GM19468 (cell line): Measurements from ENCODE around the gene ATXN1.

Source experiments
- ATAC-seq: cut with Tn5 transposase; IDR thresholded peaks from one replicate; pipeline ENCODE4 v1.9.1; 2021; ENCODE audit warnings: mild to moderate bottlenecking, moderate library complexity, moderate number of reproducible peaks; ENCODE audit not compliant: unreplicated experiment; ENCODE audit errors: extremely low read depth

The ATXN1 gene

DNA sequence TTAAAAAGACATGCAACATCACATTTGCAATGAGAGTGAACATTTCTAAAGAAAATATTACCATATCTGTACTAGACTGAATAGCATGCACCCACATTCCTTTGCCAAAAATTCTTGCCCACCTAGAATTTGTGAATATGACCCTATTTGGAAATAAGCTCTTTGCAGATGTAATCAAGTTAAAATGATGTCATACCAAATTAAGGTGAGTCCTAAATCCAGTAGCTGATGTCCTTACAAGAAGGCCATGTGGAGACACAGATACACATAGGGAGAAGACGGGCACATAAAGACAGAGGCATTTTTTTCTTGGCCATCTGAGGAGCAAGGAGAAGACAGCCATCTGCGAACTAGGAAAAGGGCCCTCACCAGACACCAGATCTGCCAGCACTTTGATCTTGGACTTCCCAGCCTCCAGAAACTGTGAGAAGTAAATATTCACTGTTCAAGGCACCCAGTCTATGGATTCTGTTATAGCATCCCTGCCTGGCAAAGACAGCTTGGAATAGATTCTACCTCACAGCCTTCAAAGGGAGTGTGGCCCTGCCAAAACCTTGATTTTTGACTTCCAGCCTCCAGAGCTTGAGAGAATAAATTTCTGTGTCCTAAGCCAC is 22.8 kb upstream of the ATXN1 start:
- ATAC-seq = no peak

DNA sequence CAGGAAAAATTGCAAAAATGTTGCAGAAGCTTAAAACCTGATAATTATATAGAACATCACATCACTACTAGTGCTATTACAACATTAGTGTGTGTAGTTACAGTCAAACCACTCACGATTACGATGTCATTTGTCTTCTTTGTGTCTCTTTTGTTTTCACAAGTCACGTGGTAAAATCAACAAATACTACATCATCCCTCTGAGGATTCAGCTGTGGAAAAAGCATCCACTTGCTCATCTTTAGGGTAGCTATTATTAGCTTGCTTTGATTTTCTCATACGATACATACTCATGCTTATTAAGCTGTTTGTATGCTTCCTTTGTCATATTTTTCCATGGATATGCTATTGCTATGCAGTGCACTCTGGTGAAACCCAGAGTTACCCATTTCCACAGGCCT is 22.2 kb upstream of the ATXN1 start:
- ATAC-seq = no peak

DNA sequence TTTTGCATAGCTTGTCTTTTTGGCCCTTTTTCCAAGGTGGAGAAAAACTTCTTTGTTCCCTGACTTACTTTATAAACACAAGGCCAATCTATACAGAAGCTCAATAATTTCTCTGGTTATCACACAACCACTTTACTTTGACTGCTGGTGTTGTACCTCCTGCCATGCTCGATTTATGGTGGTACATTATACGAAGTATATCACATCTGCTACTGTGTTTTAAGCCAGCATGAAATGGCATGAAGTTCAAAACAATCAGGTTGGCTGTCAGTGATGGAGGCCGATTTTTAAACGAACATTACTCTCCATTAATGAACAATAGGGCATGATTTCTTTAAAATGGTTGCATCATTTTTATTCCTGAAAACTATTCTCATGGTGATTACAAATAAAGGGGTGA is 21.0 kb upstream of the ATXN1 start:
- ATAC-seq = no peak

DNA sequence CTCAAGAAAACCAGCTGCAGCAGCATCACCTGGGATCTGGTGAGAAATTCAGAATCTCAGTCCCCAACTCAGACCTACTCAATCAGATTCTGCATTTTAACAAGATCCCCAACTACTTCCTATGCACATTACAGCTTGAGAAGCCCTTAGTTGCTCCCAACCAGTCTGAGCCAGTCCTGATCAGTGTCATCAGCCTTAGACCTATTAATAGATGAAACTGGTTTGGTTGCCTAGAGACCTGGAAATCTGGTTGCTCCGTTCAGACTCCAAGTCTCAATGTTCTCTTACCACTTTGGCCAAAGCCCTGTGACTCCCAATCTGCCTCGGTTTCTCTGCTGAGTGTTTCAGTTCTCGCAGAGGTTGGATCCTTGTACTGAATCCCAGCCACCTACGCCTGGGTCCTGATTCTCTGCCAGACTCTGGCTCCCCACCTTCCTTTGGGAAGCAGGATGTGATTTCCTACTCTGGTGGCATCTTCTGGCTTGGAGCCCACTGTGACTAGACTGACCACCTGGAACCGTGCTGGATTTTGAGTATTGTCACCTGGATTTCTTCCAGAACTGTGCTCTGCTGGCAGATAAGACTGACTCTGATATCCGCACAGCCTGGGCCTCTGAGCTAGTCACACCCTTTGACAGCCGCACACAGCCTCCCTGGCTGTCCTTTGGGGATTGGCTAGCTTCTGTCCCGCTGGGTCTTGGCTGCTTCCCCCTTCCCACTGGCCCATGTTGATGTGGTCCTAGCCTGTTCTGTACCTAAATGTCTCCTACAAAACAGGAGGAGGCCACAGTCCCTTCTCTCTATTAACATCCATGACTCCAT is 20.3 kb upstream of the ATXN1 start:
- ATAC-seq = no peak

DNA sequence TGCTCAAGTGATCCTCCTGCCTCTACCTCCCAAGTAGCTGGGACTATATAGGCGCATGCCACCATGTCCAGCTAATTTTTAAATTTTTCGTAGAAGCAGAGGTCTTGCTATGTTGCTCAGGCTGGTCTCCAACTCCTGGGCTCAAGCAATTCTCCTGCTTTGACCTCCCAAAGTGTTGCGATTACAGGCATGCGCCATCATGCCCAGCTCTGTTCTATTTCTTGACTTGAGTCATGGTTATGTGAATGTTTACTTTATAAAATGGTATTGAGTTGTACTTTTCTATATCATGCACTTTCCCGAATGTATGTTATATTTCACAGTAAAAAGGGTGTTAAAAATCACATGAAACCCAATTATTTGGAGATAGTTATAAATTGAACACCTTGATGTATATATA is 17.3 kb upstream of the ATXN1 start:
- no peak for ATAC-seq

DNA sequence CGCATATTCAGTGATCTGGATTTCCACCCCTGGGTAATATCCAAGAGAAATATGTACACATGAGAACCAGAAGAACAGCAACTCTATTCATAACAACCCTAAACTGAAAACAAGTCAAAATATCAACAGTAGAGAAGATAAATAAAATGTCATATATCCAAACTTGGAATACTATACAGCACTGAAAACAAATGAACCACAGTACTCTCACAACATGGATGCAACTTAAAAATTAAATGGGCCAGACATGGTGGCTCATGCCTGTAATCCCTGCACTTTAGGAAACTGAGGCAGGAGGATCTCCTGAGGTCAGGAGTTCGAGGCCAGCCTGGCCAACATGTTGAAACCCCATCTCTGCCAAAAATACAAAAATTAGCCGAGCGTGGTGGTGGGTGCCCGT is 16.5 kb upstream of the ATXN1 start:
- no peak for ATAC-seq

DNA sequence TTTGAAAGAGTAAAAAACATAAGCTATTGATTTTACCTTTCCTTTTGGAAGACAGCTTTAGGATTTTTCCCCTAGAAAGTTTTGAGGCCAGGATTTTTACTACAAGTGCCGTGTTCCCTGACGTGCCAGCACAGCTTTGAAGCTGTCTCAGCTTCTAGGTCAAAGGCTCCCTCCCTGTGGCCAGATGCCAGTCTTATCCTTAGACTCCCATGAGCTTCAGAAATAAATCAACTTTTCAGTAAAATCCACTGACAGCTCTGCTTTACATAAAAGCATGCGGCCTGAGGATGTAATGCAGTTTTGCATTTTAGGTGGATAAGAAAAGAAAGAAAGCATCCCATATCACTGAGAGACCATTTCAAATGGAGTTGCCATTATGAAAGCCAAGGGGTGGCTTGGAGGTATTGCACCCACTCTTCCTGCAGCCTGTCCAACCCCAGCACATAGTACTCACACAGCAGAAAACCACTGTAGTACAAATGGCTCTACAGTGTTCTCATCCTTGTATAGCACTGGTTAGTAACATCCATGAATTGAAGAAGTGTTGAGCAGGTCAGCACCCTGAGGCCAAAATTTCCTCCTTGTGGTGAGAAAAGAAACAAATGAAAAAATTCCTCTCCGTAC is 15.2 kb upstream of the ATXN1 start:
- no peak for ATAC-seq

DNA sequence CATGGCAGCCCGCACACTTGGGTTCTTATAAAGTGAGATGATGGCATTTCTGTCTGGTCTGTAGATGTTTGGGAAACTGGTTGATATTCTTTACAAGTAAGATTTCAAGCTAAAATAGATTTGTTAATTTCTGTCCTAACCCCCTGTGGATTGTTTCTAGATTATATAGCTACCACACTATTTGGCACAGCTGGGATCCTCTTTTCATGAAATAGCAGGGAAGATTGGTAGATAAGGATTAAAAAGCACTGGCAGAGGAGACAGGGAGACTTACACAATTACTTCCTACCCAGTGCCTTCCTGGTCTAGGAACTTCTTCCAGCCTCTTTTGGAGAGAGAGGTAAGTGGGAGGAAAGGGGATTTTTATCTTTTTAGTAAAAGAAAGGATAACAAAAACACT is 13.2 kb upstream of the ATXN1 start:
- no peak for ATAC-seq

DNA sequence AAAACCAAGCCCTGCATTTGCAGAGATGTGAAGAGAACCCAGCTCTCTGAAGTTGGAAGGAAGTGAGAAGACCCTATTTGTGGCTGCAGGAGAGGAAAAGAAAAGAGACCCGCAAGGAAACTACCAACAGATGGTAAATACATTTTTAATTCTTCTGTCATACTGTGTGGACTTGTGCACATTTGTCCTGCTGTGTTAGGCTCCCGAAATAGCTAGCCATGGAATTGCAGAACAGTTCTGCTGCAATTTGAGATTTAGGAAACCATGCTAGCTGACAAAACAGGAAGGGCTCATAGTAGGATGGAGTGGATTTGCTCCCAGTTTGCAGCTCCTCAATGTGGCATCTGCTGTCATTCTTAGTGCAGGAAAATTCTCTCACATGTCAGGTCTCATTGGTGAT is 12.1 kb upstream of the ATXN1 start:
- no peak for ATAC-seq

DNA sequence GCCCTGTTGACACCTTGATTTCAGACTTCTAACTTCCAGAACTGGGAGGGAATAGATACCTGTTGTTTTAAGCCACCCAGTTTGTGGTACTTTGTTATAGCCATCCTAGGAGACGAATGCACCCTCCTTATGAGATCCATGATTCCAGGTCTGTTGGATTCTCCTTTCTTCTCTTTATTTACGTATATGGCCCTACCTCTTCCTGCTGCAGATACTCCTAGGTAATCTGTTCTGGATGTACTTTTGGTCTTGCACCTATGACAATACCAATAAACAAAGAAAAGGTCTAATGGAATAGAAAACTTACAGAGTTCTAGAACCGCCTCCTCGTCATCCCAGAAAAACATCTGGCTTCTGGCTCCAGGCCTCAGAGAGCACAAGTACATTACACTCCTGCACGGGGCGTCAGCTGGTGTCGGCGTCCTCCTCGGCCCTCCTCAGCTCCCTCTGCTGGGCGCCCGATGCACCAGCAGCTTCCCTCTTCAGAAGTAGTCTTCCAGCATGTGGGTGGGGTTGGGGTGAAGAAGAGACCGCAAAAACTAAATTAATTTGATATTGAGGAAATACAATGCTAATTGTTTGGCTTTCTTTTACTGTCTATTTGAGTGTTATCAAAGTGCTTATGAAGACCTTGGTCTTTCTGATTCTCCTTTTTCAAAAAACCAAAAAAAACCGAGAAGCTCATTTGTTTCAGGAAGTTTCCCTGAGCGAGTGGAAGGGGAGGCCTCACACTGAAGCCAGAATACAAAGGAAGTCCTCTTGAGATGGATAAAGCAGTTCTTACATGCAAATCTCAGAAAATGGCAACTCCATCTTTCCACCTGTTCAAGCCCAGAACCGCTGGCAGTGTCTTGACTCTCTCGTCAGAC is 9.7 kb upstream of the ATXN1 start:
- no peak for ATAC-seq

DNA sequence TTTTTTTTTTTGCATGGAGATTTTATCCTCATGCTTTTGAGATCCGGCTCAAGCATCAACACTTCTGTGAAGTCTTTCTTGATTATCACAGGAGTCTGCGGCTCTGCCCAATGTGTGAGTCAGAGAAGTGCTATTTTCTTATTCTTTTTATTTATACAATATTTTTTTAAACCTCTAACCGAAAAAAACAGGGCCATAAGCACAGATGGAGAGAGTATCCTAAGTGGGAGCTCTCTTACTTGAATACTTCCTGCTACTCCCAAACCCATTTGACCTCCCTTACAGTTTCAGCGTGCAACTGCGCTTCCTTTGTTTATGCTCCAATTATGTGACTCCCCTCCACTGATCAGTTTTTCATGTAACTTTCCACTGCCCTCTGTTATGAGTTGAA is 8.7 kb upstream of the ATXN1 start:
- ATAC-seq = no peak

DNA sequence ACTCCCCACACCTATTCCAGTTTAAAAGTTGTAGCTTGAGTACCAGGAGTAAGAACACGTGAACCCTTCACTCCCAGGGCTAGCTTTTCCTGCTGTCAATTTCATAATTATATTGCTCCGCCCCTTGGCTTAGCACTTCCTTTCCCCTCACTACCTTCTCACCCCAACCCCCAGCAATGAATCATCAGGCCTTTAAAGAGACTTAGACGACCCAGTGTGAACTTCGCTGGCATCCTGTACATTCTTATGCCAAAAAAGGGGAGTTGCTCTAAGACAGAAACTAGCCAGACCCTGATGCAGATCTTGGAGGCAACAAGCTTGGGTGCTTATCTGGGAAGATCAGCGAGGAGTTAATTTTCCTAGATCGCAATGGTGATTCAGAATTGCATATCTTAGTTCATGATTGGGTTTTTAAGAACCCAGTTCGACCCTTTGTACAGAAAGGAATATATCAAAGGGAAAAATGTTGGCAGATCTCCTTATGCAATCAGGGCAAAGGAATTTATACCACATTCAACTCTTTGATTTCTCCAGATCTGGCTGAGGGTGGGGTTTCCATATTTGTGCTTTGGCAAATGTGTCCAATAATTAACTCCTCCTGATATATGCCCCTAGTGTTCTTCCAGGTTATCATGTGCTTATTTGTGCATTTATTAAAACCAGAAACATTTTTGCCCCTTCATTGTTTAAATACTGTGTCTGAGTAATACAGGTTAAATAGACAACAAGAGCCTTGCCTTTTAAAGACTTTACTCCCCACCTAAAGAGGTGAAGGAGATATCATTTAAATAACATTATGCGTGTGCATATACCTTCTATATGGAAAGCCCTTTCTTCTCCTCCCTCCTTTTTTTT is 8.1 kb upstream of the ATXN1 start:
- ATAC-seq = no peak

DNA sequence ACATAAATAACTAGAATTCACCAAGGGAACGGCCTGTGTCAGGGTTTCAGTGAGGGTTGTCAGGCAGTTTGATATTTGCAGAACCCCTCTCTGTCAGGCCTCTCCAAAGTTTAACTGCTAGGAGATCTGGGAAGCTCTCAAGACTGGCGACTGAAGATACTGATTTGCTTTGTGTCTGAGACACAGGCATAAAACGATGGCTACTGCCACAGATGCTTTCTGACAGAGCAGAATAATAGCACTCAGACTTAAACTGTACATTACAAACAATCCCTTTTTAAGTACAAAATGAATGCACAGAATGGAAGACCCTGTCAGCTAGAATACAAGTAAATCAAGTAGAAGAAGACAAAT is 7.2 kb upstream of the ATXN1 start:
- no peak for ATAC-seq

DNA sequence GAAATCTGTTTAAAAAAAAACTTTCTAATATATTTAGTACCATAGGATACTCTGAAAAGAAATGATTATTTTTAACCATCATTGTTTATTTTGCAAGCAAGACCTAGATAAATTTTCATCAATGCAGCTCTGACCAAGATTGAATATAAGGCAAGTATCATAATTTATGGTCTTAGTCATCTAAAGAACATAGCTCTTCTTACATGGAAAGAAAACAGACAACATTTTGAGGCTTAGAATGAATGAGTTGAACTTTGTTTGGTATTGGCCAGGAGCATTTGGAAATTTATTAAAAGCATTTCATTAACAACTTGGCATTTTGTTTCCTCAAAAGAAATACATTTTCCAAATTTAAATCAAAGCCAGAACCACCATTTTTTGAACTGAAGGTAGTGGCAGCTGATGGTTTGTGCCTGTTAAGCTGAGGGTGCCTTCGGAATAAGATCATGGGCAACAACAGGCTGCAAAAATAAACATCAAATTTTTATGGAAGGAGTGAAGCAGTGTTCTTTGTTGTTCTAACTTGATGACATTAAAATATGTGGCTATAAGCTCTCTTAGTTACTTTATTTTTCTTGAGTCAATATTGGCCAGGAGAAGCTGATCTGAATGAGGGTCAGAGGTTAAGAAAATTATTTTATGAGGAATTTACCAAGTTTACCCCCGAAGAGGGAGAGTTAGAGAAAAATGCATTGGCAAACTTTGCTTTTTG is 6.7 kb upstream of the ATXN1 start:
- ATAC-seq = no peak

DNA sequence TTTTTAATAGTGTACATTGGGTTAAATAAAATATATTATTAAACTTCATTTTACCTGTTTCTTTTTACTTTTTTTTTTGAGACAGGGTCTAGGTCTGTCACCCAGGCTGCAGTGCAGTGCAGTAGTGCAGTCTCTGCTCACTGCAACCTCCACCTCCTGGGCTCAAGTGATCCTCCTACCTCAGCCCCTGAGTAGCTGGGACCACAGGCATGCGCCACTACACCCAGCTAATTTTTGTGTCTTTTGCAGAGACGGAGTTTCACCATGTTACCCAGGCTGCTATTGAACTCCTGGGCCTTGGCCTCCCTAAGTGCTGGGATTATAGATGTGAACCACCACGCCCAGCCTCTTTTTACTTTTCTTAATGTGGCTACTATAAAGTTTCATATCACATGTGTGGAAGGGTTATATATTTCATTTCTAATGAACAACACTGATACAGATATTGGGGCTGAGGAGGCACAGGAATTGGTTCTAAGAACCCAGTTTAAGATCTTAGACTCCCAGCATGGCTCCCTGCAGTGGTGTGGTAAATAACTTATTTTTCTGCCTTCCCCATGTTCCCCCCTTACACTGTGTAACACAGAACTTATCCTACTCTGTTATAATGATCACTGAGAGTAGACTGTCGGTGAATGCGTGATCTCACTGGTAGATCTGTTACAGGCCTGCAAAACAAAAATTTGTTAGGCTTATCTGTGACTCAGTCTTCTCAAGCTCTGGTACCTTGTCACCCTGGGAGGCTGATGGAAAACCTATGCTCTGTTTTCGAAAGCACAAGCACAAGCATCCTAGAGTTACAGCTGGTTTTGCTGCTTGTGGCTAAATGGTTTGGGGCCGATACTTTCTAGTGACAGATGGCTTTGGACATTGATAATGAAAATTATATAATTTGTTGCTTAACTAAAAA is 5.8 kb upstream of the ATXN1 start:
- no peak for ATAC-seq

DNA sequence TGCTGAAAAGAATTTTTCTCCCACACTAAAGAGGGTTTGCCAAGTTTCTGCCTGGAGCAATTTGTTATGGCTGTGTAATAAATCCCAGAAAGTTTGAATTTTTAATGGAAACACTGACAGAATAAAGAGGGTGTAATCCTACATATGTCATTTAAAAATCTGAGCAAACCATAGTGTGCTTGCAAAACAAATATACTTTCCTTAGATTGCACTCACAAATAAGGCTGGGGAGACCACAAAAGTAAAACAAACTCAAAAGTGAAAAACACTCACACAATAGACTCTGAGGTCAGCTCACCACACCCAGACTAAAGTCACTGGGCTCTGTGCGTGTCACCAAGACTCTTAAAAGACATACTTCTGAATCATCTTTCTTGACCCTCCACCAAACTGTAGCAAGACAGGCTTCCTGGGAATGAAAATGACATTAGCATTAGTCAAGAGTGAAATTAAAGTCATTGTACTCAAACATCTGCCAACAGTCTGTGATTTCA is 4.8 kb upstream of the ATXN1 start:
- ATAC-seq = no peak

DNA sequence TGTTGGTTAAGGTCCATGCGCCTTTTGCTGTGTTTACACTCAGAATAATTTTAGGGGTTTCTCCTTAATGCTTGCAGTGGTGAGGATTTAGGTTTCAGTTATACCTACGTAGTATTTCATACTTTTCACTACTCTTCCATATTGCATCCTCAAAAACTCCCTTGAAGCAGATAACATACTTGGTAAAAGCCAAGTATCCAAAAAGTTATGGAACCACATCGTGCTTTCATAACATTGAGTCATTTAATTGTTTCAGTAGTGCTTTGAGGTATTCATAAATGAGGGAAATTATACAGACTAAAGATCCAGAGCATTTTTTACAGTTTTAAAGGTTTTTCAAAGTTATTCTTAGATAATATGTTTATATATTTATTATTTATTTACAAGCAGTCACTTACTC is 4.0 kb upstream of the ATXN1 start:
- ATAC-seq = no peak
